GM18520 (cell line): ENCODE data around the gene IRX1.

ENCODE experiments used
- ATAC-seq: cut with Tn5 transposase; IDR thresholded peaks from one replicate; pipeline ENCODE4 v1.9.1; 2021; ENCODE audit not compliant: unreplicated experiment

The IRX1 gene

DNA sequence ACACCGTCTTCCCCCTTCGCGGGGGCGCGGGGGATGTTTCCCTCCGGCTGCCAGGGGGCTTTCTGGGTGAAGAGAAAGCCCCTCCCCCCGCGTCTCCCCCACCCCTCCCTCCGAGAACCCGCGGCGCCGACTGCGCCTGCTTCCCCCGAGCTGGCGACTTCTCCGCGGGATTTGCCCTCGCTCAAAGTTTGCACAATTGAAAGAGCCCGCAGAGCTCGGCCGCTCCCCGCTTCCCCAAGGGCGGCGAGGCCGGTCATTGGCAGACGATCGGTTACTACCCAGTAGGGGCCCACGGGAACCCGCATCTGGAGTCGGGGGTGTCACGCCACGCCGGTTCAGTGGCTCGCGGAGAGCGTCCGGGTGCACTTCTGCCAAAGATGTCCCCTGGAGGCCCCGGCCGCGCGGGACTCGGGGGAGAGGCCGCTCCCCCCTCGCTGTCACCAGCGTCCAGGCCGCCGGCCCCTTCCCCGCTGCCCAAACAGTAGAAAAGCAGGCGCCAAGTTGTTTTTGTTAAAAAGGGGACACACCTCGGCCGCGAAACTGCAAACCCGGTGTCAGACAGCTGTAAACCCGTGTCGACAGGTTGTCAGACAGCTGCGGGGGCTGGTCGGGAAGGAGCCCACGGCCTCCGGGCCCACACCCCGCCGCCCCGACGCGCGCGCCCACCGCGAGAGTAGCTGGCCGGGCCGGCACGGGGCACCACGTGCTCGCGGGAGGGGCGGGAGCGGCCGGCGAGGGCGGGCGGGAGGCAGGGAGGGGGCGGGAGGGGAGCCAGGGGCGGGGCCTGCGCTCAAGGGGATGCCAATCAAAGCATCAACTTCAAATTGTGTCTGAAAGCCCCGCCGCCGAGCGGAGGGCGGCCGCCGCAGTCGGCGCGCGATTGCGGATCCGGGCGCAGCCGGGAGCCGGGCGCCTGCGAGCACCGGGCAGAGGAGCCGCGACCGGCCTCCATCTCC, at the start of gene IRX1:
Gene IRX1 (plus strand): TSS at position 827 of the 956 bp plus-strand sequence. CDS start 274 bp downstream, outside the sequence.
- ATAC-seq, result no peak

DNA sequence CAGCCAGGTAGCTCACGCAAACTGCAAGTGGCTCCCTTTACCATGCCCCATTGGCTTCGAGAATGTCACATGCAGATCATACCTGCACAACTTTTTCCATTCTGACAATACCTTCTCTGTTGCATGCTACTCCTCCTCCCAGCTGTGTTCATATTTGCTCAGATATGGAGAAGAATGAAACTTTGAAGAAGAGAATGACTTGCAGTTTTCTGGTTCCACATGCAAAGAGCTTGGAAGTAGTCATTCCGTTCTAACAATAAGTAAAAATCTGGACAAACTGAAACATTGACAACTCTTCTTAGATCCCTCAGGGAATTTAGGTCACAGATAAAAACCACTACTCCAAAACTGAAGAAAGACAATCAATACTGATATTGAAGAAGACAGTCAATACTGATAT, 49.6 kb upstream of the IRX1 start:
- no peak for ATAC-seq

DNA sequence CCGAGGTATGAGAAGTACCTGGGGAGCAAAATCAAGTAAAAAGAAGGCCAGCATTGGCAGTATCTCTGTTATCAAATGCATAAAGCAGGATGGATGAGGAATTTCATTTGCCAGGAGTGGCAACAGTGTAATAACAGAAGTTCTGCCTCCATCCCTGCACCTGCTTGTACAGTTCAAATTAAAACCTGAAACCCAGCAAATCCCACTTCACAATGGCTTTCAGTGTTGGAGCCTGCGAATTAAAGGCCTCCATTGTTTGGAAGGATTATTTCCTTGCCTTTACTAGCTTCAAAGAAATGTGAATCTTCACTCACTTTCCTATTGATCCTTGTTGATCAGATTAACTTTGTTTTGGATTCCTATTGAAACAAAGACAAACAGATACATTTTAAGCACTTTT, 31.5 kb upstream of the IRX1 start:
- ATAC-seq, result no peak

DNA sequence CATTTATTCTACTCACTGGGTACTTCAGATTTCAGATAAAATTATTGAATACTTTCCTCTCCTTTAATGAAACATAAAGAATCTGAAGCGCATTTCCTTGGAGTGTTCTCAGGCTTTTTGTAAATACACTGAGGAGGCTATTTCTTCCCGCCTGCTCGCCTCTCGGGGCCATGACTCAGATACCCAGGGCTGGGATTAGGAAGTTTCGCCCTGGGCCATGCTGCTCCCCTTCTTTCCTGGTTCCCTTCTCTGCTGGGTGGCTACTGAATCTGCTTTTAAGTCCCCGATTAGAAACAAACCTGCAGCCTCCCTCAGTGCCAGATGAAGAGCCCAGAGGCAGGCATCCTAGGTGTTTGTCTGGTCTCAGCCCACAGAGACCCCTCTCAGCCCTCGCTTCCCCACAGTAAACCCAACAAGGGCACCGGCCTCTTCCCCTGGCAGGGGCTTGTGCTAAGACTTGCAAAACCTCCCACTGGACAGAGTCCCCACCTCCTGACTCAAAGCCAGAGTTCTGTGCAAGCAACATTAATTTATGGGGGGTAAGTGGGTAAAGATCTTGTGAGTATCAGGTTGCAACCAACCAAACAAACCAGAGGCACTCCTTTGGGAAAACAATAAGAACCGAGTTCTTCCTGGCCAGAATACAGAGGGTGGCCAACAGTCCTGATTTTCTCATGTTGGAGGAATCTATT, 30.7 kb upstream of the IRX1 start:
- no peak for ATAC-seq

DNA sequence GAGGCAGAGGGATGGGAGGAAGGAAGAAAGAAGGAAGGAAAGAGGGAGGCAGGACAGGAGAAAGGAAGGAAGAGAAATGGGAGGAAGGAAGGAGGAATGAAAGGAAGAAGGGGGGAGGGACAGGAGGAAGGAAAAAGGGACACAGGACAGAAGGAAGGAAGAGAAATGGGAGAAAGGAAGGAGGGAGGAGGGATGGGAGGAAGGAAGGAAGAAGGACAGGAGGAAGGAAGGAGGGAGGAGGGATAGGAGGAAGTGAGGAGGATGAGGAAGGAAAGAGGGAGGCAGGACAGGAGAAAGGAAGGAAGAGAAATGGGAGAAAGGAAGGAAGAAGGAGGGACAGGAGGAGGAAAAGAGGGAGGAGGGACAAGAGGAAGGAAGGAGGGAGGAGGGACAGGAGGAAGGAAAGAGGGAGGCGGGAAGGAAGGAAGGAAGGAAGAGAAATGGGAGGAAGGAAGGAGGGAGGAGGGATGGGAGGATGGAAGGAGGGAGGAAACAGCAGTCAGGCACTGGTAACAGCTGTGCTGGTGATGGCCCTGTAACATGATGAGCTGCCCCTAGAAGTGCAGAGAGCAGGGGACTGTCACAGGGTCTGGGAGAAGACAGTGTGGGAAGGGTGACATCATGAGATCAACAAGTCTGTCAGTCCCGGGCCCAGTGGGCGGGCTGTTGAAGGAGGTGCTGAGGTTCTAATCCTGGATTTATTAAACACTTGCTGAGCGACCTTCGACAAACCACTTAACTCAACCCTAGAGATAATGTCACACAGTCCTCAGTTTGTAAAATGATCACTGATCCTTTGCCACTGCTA, 10.7 kb upstream of the IRX1 start:
- no peak for ATAC-seq

DNA sequence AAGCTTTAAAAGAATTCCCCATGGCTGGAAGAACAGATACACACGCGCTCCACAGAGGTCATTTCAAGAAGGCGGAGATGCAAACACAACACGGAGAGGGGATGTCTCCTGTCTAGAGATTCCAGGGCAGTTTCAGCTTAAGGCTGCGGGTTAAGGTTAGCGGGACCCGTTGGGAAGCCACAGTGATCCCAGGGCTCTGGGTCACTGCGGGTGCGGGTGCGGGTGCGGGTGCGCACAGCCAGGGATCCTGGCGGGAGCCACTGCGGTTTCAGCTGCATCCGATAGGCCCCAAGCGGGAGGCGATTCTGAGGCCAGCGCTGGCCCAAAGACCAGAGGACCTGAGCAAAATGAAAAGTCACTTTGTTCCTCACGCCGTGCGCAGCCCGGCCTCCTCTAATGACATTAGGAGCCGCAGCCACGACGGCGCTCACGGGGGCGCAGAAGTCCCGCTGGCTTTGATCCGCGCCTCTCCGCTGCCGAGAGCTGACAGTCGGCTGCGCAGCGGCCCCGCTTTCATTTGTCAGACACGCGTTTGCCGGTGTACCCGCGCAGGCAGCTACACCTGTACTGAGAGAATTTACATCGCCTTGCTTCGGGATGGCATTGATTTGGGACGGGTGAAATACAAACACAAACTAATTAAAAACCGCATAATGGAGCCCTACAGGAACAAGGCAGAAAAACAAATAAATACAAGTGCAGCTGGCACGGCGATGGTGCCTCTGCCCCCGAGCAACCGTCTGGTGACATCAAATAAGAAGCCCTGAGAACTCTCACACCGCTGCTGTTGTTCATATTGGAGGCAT, 5.3 kb upstream of the IRX1 start:
- no peak for ATAC-seq

DNA sequence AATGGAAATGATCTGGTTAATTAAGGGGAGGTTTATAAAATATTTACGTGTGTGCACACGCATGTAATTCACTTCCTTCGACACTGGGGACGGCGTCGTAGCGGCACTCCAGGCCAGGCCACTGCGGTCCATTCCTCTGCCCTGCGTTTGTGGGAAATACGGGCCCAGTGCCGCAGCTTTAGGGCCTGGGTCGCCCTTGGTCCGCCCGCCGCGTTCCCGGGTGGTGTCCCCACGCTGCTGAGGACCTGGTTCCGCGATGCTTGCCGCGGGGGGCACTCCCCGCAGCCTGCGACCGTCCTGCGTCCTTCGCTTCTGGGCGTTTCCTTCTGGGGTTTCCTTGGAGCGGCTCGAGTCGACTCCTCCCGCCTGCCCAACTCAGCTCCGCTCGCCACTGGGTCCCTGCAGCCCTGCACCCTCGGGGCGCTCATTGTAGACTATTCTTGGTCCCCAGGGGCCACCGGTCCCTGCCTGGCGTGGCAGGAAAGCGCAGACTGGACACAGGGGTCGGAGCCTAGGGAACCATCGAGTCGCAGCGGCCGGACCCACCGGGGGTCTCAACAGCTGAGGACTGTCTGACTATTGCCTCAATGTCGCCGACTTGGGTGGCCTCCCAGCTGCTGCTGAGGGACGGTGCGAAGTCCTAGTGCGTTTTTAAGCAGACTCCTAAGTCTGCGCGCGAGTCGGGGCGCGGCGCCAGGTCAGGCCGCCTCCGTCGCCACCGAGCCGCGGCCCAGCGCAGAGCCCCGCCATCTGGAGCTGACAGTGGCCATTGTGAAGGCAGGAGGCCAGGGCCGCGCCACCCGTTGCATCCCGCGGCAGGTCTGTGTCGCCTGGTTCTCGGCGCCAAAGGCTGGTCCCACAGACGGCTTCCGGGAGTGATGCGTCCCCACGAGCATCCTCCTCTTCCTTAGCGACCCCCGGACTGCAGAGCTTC, 4.4 kb upstream of the IRX1 start:
- no peak for ATAC-seq

DNA sequence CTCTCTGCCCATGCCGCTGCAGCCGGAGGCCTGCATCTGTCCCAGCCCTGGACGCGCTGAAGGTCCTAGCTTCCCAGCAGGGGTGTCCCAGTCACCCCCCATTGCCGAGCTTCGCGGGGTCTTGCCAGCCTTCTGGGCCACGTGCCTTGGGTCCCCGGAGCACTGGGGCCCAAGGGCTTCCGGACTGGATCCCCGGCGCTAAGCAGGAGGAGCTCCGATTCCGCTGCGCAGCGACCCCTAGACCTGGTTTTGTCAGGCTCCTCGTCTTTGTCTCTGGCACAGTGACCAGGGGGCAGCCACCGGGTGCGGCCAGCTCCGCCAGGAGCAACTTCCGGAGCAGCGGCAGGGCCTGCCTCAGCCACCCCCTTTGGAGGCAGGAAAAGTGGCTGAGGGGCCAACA, 3.3 kb upstream of the IRX1 start:
- no peak for ATAC-seq

DNA sequence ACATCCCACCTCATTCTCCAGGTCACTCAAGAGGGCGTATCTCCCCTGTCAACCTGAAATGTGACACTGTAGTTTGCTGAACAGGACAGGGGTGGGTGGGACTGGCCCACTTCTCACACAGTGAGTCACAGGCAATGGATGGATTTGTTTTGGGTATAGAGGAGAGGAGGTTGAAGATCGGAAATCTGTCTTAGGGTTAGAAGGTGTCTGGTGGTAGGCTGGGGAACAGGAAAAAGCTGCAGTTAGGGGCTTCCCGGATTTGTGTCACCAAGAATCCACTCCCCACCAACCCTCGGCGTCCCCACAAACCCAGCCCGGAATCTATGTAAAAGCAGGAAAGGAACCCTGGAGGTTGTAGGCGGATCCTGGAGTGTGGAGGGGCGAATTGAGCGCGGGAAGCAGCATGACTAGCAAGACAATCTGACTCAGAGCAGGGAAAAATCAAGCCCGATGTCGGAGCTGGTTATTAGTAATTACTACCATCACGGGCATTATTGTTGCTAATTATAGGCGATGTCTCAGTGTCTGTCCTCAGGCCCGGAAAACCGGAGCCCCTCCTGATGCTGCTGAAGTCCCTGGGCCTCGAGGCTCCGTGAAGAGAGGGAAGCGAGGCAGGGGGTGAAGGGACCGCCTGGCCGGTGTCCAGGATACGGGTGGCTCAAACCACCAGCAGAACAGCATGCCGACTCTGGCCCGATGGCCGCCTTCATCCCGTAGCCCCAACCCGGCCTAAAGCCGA, 1.7 kb upstream of the IRX1 start:
- ATAC-seq, result no peak

DNA sequence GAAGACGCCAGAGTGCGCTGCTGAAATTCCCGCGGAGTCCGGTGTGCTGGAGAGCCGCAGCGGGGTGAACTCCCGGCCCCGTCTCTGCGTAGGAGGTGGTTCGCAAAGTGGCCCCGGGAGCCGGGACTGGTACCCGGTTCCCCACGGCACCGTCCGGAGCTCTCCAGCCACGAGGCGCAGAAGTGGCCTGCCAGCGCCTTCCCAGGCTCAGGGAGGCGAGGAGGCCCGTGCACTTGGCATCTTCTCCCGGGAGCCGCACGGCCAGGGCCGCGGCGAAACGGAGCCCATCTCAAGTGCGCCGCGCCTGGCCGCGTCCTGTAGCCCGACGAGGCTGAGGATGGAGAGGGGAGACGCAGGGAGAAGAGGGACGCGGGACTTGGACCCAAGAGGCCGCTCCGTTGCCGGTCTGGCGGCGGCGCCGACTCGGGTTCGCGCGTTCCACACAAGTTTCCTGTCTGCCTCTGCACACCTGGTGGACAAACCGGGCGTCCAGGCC, 1.1 kb upstream of the IRX1 start:
- no peak for ATAC-seq

DNA sequence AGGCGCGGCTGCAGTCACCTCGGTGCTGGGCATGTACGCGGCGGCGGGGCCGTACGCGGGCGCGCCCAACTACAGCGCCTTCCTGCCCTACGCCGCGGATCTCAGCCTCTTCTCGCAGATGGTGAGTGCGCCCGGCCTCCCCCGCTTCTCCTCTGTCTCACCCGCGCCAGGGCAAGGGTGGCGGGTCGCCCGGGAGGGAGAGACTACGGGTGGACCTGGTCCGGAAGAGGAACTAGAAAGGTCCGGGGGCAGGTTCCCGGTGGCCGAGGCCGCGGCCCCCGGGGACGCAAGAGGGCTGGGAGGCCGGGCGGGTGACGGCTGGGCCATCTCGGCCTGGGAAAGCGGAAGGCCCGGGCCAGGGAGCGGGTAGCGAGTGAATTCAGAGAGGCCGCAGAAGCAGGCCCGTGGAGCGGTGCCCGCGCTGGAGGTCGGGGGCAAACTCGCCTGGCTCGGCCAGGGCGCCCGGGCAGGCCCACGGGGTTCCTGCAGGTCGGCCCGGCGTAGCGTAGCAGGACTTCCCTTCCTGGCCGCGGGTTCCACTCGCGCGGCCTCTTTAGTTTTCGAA, 711 bp downstream of the IRX1 start:
- no peak for ATAC-seq

DNA sequence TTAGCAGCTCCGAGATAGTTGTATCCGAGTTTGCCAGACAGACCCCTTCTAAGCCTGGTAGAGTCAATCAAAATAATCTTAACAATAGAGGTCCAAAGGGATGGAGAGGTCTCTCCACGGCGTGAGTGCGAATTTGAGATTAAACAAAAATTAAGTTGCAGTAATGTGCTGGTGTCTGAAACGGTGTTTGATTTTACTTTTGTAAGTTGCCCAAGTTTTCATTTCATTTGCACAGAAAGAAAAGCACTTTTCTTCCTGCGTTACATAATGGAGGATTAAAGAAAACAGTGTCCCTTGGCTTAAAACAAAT, 1.2 kb downstream of the IRX1 start:
- no peak for ATAC-seq

DNA sequence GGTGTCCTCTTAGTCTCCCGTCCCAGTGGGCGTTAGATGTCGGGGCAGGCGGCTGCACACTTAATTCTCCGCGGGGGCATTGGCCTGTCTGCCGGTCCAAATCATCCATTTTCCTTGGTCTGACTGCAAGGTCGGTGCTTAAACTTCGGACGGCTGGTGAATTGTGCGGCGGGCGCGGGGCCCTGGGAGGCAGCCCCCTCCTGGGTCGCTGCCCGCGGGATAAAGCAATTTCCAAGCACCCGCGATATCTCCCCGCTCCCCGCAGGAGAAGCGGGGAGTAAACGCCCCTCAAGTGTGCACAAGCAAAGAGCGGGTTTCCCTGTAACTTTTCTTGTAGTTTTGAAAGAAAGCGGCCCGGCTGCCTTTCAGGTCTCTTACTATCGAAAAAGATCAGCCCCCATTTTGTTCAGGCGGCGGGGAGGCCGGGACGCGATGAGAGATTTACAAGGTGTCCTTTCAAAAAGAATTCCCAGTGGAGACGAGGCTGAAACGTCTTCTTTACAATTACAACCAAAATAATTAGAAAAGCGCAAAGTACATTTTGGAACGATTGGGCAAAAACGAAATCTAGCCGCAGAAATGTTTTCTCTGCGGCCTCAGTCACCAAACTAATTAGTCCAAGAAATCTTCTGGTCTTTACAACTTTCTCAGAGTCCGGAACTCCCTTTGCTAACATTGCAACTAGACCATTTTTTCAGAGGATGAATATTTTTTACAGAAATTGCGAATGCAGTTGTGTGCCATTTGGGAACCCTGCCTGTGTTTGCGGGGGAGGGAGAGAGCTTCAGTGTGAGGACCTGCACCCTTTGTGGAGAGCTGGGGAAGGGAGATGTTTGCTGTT, 1.8 kb downstream of the IRX1 start:
- no peak for ATAC-seq

DNA sequence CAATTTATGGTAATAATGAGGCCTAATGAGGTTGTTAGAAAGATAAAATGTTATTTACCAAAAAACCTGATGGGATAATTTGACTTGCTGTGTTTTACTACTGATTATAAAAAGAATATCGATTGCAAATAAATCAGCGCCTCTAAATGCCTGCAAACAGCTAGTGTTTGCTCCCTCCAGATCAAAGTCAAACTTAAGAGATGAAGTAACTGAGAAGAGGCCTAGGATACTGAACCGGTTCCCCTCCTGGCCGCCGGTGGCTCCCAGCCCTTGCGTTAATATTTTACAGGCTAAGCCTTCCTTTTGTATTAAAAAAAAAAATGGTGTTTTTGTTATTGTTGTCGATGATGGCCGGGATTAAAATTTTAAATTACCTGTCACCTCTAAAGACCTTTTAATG, 2.6 kb downstream of the IRX1 start:
- no peak for ATAC-seq

DNA sequence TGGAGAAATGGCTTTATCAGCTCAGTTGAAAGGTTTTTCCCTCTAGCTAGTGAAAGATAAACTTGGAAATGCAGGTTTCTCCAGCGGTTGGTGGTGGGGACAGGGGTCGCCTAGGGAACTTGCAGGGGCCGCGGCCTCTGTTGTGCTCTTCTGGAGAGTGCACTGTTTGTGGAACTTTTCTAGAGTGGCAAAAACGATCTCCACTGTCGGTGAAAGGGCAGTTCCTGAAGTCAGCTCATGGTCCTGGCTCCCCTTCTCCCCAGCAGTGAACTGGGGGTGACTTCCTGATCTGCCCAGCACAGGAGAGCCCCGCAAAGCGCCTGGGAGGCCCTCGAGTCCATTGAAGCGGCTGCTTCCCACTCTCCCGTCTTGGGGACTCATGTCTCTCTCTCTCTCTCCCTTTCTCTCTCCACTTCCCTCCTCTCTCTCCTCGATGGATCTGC, 3.2 kb downstream of the IRX1 start:
- ATAC-seq, result no peak

DNA sequence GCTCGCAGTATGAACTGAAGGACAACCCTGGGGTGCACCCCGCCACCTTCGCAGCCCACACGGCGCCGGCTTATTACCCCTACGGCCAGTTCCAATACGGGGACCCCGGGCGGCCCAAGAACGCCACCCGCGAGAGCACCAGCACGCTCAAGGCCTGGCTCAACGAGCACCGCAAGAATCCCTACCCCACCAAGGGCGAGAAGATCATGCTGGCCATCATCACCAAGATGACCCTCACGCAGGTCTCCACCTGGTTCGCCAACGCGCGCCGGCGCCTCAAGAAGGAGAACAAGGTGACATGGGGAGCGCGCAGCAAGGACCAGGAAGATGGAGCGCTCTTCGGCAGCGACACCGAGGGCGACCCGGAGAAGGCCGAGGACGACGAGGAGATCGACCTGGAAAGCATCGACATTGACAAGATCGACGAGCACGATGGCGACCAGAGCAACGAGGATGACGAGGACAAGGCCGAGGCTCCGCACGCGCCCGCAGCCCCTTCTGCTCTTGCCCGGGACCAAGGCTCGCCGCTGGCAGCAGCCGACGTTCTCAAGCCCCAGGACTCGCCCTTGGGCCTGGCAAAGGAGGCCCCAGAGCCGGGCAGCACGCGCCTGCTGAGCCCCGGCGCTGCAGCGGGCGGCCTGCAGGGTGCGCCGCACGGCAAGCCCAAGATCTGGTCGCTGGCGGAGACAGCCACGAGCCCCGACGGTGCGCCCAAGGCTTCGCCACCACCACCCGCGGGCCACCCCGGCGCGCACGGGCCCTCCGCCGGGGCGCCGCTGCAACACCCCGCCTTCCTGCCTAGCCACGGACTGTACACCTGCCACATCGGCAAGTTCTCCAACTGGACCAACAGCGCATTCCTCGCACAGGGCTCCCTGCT, 3.8 kb downstream of the IRX1 start:
- no peak for ATAC-seq
